A673 (cell line): ENCODE data around the gene DUSP5. TPM values are rescaled to one million over a fixed set of nuclear protein-coding genes. Genes with fewer than 3 reads are reported as not detected.

ENCODE experiments used
- BruUV-seq: library from RNA; stranded (reverse); fragments of 400-500 nt; replicated peaks from 2 replicates; lab custom pipeline; 2021; lab: Mats Ljungman, UMichigan
- CTCF ChIA-PET: fragments of 300-600 bp; sonication (Branson Sonifier 250); formaldehyde crosslinking; loops from one replicate; lab custom pipeline; 2022; ENCODE audit warnings: antibody characterized with exemption; lab: Charles Lee
- POLR2A ChIA-PET: fragments of 300-600 bp; sonication (Branson Sonifier 250); formaldehyde crosslinking; loops from one replicate; lab custom pipeline; 2022; ENCODE audit warnings: antibody characterized with exemption; ENCODE audit not compliant: low non-redundant PET; lab: Charles Lee
- DNase-seq: peaks from one replicate; pipeline ENCODE4 v3.0.0-alpha.2; 2015; ENCODE audit warnings: low spot score
- H3K27ac ChIP-seq: fragments of 200-600 bp; sonication (generic); 2 replicates; pipeline ENCODE4 v1.5.1; 2016; ENCODE audit warnings: mixed run types, low read depth, mild to moderate bottlenecking, mixed read lengths, antibody characterized with exemption, low read length; ENCODE audit not compliant: poor library complexity, severe bottlenecking
- H3K27me3 ChIP-seq: fragments of 200-600 bp; sonication (generic); replicated peaks from 2 replicates; pipeline ENCODE4 v1.6.1; 2017; ENCODE audit warnings: mixed run types, low read depth, mild to moderate bottlenecking, mixed read lengths, antibody characterized with exemption, low read length; ENCODE audit not compliant: insufficient read depth, poor library complexity
- H3K36me3 ChIP-seq: fragments of 200-600 bp; sonication (generic); 2 replicates; pipeline ENCODE4 v1.6.1; 2016; ENCODE audit warnings: mixed run types, mild to moderate bottlenecking, mixed read lengths, antibody characterized with exemption, low read length; ENCODE audit not compliant: insufficient read depth, poor library complexity, severe bottlenecking
- H3K4me1 ChIP-seq: fragments of 200-600 bp; sonication (generic); 2 replicates; pipeline ENCODE4 v1.6.1; 2017; ENCODE audit warnings: mixed run types, mild to moderate bottlenecking, mixed read lengths, antibody characterized with exemption, low read length; ENCODE audit not compliant: insufficient read depth, poor library complexity, severe bottlenecking
- H3K4me3 ChIP-seq: fragments of 200-600 bp; sonication (generic); 2 replicates; pipeline ENCODE4 v1.5.1; 2016; ENCODE audit warnings: low read depth, mixed run types, mild to moderate bottlenecking, mixed read lengths, low read length; ENCODE audit not compliant: poor library complexity, severe bottlenecking
- H3K9me3 ChIP-seq: fragments of 200-600 bp; sonication (generic); 2 replicates; pipeline ENCODE4 v1.6.1; 2016; ENCODE audit warnings: mixed run types, low read depth, mild to moderate bottlenecking, mixed read lengths, antibody characterized with exemption, low read length; ENCODE audit not compliant: poor library complexity, severe bottlenecking
- CTCF ChIP-seq: fragments of 300-800, 200-600 bp; sonication (generic); conservative IDR thresholded peaks from 2 replicates; pipeline ENCODE4 v1.5.1; 2017; ENCODE audit warnings: low read depth, mild to moderate bottlenecking, antibody characterized with exemption, low read length, moderate library complexity, mixed read lengths
- EZH2 ChIP-seq: fragments of 200-600 bp; sonication (generic); IDR thresholded peaks from 2 replicates; pipeline ENCODE4 v1.6.1; 2017; ENCODE audit warnings: borderline replicate concordance, low read depth, mild to moderate bottlenecking, mixed read lengths, antibody characterized with exemption, low read length; ENCODE audit not compliant: poor library complexity, severe bottlenecking
- intact Hi-C: fragments of 100-400 bp; cut with micrococcal nuclease; formaldehyde crosslinking; loops from one replicate; pipeline ENCODE4 v1.10.0; 2022; ENCODE audit not compliant: unreplicated experiment
- total RNA-seq: library from RNA; stranded (reverse); gene quantifications from 2 replicates; pipeline ENCODE4 v1.2.3, GENCODE V29; 2021

DUSP5 gene
- total RNA-seq, 1 experiment from 2014 or later: 29.3 TPM

DNA sequence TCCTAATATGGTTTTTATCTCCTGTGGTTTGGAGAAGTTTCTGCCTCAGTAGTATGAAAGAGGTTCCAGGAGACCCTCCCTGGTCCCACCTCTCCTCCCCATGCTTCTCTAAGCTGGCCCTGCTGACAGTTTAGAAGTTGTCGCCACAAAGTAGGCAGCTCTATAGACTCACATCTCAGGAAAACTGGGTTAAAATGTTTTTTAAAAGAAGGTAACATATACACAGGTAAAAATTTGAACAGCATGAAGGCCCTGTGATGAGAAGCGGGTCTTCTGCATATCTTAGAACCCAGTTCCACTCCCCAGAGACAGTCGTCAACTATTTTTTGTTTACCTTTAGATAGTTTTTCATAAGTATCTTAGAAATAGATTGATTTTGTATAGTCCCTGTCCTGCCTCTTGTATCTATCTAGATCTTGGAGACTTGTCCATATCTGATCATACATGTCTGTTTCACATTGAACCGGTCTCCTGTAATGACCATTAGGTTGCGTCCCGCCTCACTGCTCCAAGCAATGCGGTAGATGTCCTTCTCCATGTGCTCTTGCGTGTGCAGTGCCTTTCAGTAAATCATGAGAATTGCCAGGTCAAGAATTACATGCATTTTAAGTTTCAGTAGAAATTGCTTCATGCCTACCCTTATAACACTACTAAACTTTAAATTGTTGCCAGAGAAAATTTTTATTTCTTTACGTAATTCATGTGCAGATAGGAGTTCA lies 2.2 kb downstream of the DUSP5 start:
- Histone ChIP-seq H3K4me1 (peaks cover 56% of the 10 kb centered on the region), H3K27me3 (no peaks in the 10 kb centered on the region), H3K9me3 (no peaks in the 10 kb centered on the region), H3K4me3 (peak overlapping the region; percentile 69), H3K36me3 (peaks cover 13% of the 10 kb centered on the region), H3K27ac (peak overlapping the region; percentile 89)
- DNase-seq: no peak
- ChIA-PET POLR2A (no interaction called here), CTCF (no interaction called here)
- no TSS peak for BruUV-seq
- TF ChIP-seq EZH2: no peak
- no peak for TF ChIP-seq CTCF
- intact Hi-C loops: loop anchor here (1.0 to 5.0 kb wide), 4 partner anchors 29 to 193 kb away; no protein-coding TSS in a partner anchor

DNA sequence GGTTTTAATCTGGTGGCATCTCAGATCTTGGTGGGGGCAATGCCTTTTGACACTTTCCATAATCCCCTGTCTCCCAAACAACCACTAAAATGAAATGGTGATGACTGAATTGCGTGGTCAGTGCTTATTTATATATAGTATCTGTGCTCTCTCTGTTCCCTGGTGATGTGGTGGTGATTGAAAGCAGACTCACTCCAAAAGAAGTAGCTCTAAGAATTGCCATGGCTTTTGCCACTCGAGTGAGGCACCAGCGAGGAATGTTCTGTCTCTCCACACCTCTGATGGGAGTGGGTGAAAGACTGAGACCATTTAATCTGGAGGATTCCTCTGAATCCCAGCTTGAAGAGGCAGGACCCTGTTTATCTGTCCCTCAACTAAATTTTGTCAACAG lies 2.8 kb downstream of the DUSP5 start:
- TF ChIP-seq EZH2 (no peak), CTCF (no peak)
- Histone ChIP-seq H3K9me3 (no peaks in the 10 kb centered on the region), H3K36me3 (peaks cover 15% of the 10 kb centered on the region), H3K27ac (peak overlapping the region; percentile 89), H3K4me3 (peak overlapping the region; percentile 69), H3K27me3 (no peaks in the 10 kb centered on the region), H3K4me1 (peaks cover 56% of the 10 kb centered on the region)
- POLR2A ChIA-PET: no interaction called here
- intact Hi-C loops: loop anchor here (1.0 to 2.0 kb wide), 2 partner anchors 28 to 146 kb away; no protein-coding TSS in a partner anchor
- TSS peak; percentile 27 for BruUV-seq
- no peak for DNase-seq
- CTCF ChIA-PET: no interaction called here

DNA sequence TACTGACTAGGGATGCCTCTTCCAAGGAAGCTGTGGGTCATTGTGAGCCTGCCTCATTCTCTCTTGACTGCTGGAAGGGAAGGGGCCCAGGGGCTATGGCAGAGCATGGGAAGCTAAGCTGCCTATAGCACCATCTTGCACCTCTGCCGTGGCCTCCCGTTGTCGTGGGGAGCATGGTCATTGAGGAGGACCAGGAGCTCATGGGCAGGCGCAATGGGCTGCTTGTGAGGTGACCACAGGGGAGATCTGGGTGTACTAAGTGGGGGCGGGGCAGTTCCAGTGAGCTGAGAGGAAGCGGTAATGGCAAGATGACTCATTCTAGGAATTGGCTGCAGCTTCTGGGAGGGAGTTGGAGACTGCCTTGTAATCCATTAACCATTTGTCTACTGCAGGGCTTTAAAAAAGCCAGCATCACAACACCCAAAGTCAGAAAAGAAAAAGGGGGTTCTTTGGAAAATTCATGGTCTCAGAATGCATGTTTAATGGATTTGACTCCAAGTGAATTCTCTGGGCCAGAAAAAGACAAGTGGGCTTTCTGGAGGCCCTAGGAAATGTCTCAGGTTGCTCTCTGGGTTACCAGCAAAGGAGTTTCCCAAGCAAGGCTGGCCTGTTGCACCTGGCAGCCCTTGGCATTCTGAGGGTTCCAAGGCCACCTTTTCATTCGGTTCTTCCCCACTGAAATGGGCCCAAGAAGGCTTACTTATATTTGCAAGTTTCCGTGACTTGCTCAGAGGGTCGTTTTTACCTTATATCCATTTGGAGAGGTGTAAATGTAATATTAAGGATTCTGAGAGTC lies 3.6 kb downstream of the DUSP5 start:
- H3K36me3 ChIP-seq: peaks cover 23% of the 10 kb centered on the region
- no peak for TF ChIP-seq CTCF
- H3K4me3 ChIP-seq: peak overlapping the region; percentile 69
- H3K27ac ChIP-seq: peak overlapping the region; percentile 89
- BruUV-seq: no TSS peak
- H3K27me3 ChIP-seq: no peaks in the 10 kb centered on the region
- peak; percentile 94 for DNase-seq
- peaks cover 56% of the 10 kb centered on the region for H3K4me1 ChIP-seq
- intact Hi-C loops: loop anchor here (2.0 kb wide), 1 partner anchor 27 kb away; no protein-coding TSS in a partner anchor
- no peaks in the 10 kb centered on the region for H3K9me3 ChIP-seq
- POLR2A ChIA-PET: interaction anchor here (0.5 to 0.7 kb wide), 2 partner anchors 49 to 1313 kb away, joined by 3 read pairs; no protein-coding TSS in a partner anchor
- CTCF ChIA-PET: no interaction called here
